Stimulated activated CD4-positive, alpha-beta T cell treated with anti-CD3 and anti-CD28 coated beads, Interleukin-4, amount 100 ng/mL, for 48 hours (primary cell): ENCODE measurements around the gene USP47.

ENCODE experiments used
- DNase-seq, 2 donors: peaks; one replicate each; pipeline ENCODE4 v3.0.0-alpha.2; 2020; ENCODE audit warnings: low read depth in 2 of 2

Gene USP47

DNA sequence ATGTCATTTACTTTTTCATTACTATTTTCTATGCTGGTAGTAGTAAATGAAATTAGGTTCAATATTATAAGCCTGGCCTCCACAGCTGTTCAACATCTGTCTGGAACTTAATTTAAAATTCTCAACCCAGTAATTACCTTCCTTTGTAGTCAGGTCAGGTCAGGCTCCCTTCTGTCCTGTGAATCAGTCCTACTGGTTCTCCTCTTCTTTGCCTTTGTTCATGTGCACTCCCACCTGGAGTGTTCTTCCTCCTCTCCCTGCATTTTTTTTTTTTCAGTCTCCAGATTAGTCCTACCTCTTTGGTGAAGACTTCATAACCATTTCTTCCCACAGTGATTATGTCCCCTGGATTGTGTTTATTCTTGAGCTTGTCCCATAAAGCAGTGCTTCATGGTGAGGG, 98.8 kb downstream of the USP47 start:
- DNase-seq = no peak

- no peak for DNase-seq
Observed at GRCh38 chr11:11942668-11943067, 100.9 kb downstream of the USP47 start.

DNA sequence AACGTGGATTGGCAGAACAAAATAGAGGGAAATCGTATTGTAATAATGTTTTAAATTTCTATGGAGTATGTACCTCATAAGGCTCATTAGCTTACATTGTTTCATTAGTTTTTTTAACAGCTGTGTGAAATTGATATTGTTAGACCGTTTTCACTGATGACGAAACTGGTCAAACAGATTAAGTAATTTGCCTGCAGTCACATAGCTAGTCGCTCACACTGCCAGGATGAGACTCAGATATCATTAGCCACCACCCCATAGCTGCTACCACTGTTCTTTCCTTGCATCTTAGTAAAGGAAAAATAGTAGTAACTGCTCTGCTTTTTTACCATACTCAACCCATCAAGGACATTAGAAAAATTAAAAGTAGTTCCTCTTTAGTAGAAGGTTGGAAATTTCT, 102.7 kb downstream of the USP47 start:
- no peak for DNase-seq

DNA sequence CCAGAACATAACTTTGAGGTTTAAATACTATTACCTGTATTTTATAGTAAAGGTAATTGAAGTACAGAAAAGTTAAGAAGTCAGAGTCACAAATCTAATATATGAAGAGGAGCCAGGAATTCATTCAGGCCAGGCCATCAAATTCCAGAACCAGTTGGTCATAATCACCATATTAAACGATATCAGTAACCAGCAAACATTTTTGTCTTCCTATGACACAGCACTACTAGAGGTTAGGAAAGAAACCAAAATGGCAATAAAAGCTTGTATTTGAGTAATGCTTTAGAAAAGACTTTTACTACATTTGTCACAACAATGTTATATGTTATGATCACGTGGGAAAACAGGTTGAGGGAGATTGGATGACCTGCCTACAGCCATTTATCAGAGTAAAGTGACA, 104.4 kb downstream of the USP47 start:
- no peak for DNase-seq

DNA sequence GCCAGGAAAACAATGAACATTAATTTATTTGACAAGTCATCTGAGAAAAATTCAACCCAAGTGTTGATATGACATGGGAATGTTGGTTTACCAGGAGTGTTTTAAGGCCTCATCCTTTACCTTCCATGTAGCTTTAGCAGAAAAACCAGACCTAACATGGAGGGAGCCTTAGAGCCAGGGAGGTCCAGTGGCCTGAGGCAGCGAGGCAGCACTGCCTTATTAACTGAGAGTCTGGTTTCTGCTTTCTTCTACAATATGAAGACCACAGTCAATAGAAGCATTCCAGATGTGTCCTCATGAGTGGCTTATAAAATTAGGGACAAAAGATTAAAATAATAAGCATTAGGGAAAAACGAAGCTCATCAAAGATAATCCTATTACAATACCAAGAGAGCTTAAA, 105.1 kb downstream of the USP47 start:
- no peak for DNase-seq

DNA sequence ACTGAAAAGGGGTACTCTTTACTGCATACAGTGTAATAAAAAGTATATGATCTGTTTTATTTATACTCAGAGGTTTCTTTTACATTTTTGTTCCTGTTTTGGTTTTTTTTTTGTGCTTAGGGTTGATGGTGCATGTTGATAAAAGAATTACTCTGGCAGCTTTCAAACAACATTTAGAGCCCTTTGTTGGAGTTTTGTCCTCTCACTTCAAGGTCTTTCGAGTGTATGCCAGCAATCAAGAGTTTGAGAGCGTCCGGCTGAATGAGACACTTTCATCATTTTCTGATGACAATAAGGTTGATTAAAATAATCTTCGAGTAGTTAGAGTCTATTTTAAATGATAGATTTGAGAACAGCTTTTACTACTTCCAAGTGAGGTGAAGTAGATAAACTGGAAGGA, 106.1 kb downstream of the USP47 start:
- DNase-seq = no peak

GRCh38 chr11:11948242-11948947, 106.6 kb downstream of the USP47 start:
- DNase-seq = no peak

DNA sequence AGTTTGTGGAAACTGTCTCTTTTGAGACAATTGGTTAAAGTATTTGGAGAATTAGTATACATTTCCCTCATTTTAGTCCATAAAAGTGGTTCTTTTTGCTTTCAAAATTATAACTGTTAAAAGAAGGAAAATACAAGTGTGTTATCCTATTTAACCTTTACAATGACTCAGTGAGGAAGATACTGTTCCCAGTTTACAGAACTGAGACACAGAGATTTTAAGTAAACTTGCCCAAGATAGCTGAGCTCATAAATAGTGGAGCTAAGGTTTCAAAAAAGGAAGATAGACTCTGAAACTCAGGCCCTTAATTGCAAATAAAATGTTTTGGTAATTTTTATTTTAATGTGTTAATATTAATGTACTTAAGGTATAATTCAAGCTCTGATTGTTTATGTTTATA, 107.7 kb downstream of the USP47 start:
- no peak for DNase-seq

DNA sequence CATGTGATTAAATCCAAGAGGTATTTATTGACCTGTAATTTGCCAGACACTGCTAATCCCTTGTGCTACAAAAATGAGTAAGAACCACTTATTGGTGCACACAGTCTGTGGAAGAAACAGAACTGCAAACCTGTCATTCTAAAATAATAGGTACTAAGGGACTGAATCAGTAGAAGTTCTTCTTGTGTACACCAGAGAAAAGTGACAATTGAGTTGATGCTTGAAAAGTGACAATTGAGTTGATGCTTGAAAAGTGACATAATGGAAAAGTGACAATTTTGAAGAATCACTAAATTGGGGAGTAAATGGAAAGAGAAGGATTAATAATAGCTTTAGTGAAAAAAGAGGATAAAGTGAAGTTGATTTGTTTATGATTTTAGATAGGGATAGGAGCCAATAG, 110.3 kb downstream of the USP47 start:
- no peak for DNase-seq

DNA sequence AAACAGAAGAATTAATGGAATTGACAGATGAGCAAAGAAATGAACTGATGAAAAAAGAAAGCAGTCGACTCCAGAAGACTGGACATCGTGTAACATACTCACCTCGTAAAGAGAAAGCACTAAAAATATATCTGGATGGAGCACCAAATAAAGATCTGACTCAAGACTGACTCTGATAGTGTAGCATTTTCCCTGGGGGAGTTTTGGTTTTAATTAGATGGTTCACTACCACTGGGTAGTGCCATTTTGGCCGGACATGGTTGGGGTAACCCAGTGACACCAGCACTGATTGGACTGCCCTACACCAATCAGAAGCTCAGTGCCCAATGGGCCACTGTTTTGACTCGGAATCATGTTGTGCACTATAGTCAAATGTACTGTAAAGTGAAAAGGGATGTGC, 114.2 kb downstream of the USP47 start:
- DNase-seq = no peak

DNA sequence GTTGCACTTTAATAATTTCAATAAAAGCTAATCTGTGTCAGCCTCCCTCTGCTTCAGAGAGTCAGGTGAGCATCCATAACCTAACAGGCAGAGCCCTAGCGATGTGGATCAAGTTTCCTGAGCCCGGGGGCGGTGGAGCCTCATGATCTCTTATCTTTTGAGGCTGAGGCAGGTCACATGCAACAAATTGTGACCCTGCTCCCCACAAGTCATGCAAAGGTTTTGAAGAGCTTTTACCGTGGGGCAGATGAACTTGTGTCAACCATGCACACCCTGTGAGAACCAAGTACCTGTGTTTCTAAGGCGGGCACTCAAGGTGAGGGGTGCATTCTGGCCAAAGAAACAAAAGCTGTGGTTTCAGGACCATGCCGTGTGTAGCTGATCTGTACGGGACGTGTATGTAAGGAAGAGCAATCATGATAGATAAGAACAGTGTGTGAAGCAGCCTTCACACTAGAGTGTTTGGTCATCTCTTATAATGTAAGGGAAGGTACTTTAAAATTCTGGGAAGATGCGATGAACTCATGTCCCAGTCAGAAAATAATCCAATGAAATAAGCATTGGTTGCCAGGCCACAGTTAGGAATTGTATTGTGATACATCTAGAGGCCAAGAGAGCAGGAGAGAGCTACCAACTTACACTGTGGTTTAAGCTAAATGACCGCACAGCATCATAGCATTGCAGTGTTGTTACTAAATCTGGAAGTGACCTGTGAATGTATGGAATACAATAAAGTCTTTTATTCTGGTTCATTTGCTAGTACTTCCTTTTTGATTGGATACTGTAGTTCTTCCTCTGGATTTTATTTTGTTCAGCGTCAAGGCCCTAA, 116.8 kb downstream of the USP47 start:
- DNase-seq = no peak

- DNase-seq = no peak
Observed at GRCh38 chr11:11959601-11960000, 117.8 kb downstream of the USP47 start.

DNA sequence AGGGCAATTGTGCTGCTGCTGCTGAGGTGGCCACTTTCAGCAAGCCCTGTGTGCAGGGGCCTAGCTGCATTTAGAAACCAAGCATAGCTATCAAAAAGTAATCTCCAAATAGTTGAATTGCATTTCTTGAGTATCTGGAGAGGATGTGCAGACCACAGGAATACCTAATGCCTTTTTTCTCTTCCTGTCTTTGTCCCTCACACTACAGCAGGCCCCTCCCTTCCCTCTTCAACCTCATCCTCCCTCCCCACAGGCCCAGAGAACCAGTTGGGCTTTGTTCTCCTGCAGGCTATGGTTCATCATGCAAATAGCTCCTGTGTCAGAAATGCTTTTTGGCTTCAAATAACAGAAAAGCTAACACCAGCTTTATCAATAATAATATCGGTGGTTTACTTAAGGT, 118.9 kb downstream of the USP47 start:
- DNase-seq = no peak

- DNase-seq = no peak
Observed at GRCh38 chr11:11961399-11962028, 119.7 kb downstream of the USP47 start.

DNA sequence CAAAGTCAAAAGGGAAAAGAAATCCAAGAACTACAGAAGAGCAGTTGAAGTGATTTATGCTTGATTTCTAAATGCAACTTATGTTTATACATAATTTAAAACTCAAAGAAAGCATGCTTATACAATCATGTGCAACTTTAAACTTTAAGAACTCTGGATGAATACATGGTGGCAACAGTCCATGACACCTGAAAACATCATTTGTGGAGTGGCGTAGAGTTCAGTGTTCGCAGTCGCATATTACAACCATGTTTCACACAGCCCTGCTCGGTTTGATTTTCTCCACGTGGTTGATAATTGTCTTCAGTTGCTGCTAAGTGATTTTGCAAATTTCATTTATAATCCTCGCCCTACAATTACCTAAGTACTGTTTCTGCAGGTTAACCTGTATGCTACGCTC, 121.3 kb downstream of the USP47 start:
- no peak for DNase-seq

DNA sequence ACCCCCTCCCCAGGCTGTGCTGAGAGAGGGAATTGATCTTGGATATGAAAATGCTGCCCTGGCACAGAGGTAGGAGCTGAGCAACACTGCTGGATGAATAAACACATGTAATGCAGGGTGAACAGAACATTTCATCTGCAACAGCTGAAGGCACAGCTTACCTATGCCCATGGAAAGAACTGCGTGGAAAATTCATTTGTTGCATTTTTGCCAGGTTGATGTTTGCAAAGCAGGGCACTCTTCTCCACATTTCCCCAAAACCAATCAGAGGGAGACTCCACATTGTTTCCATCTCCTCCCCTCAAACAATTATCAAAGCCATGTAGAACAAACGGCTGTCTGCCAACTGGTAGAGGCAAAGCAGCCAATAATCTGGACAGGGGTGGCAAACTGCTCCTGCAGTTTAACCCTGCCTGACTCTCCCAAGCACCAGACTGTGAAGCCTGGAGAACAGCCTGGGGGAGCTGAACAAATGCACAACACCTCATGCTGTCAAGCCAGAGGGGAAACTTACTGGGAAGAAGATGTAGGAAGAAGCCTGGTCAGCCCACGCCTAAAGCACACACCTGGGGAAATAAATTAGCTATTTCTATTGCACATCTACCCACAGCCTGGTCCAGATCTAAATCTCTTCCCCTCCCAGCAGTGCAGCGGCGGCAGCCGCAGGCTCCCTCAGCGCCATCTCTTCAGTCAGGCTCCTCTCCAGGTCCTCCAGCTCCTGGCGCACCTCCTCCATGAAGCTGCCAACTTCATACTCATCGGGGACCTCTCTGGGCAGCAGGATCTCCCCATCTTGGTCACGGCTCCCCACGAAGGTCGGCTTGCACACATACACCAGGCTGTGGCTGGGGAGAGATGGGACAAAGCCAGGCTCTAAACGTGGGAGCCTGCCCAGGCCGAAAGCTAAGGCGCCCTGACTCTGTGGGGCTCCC, 122.3 kb downstream of the USP47 start:
- no peak for DNase-seq

GRCh38 chr11:11964774-11965150, 123.0 kb downstream of the USP47 start:
- no peak for DNase-seq

DNA sequence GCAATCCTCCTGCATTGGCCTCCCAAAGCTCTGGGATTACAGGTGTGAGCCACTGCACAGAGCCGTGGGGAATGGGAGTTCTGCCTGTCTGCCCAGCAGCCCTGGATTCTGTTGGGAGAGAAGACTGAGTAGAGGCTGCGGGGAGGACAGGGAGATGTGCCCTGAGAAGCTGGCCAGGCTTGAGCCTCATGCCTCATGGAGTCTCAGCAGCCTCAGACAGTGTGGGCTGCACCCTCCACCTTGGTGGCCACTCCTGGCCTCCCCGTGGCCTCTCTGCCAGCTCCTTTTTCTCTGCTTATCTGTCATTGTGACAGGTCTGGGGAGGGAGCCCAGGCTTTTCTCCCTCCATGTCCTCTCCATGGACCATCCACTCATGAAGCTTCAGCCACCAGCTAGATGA, 123.4 kb downstream of the USP47 start:
- DNase-seq = no peak

GRCh38 chr11:11965656-11966353, 124.0 kb downstream of the USP47 start:
- no peak for DNase-seq

DNA sequence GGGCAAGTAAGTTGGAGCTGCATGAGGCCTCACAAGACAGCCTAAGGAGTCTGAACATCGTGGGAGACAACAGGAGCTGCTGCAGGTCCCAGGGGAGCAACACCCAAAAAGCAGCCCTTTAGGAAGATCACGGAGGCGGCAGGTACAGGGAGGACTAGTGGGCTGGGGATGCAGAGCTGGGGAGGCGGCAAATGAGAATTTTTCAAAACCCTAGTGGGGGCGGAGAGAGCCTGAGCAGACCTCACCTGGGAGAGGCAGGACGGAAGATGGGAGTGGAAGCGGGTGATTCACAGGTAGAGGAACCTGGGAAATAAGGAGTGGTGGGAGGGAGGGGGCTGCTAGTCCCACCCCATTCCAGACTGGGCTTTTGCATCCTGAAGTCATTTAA, 124.6 kb downstream of the USP47 start:
- DNase-seq = no peak
